ENCODE results near the gene ZNF367. TPM values are rescaled to one million over a fixed set of nuclear protein-coding genes. Genes with fewer than 3 reads are reported as not detected.
"Not testable (repeated sequence)": the region's sequence is repeated elsewhere in the genome, so short reads cannot be mapped to it uniquely, and the experiment has no call there.

ZNF367 gene
- total and polyA plus RNA-seq, 5 donors from 2014 or later, result 1.1 to 8.8 (median 1.5) TPM

GRCh38 chr9:96375507-96375906 is 42.7 kb downstream of the ZNF367 start:
- not testable (repeated sequence) for H3K27me3 ChIP-seq (ENCODE audit: control insufficient read depth, insufficient read depth, low read length); ATAC-seq (ENCODE audit: low read depth in 2 of 2); H3K27ac ChIP-seq (ENCODE audit: insufficient read depth, low read length, poor library complexity, severe bottlenecking); H3K9me3 Mint-ChIP-seq; H3K27ac Mint-ChIP-seq; H3K4me3 Mint-ChIP-seq; H3K4me1 ChIP-seq (ENCODE audit: control insufficient read depth, insufficient read depth, low read length, poor library complexity, severe bottlenecking); H3K27me3 Mint-ChIP-seq; H3K4me3 ChIP-seq (ENCODE audit: low read depth, low read length); H3K36me3 ChIP-seq (ENCODE audit: control insufficient read depth, insufficient read depth, low read length); H3K9me3 ChIP-seq (ENCODE audit: control insufficient read depth in 2 of 2, low read length in 2 of 2); DNase-seq
- Mint-ChIP-seq H3K36me3 (peaks cover 11% of the 10 kb centered on the region), H3K4me1 (peaks cover 11 to 16% (median 12%) of the 10 kb centered on the region in 4 donors)

- Mint-ChIP-seq H3K36me3 (peaks cover 12% of the 10 kb centered on the region), H3K27me3 (no peaks in the 10 kb centered on the region), H3K4me3 (no peak overlapping the region), H3K4me1 (peaks cover 0 to 11% (median 4%) of the 10 kb centered on the region in 4 donors), H3K9me3 (no peaks in the 10 kb centered on the region), H3K27ac (peak overlapping the region in 2 of 3 donors; percentile 38 to 62)
- H3K4me3 ChIP-seq (ENCODE audit: low read depth, low read length), result no peak overlapping the region
- no peaks in the 10 kb centered on the region for H3K27me3 ChIP-seq (ENCODE audit: control insufficient read depth, insufficient read depth, low read length)
- H3K4me1 ChIP-seq (ENCODE audit: control insufficient read depth, insufficient read depth, low read length, poor library complexity, severe bottlenecking), result no peaks in the 10 kb centered on the region
- H3K36me3 ChIP-seq (ENCODE audit: control insufficient read depth, insufficient read depth, low read length), result peaks cover 15% of the 10 kb centered on the region
- no peak for DNase-seq
- ATAC-seq (ENCODE audit: low read depth in 2 of 2), result no peak
- no peak overlapping the region for H3K27ac ChIP-seq (ENCODE audit: insufficient read depth, low read length, poor library complexity, severe bottlenecking)
- H3K9me3 ChIP-seq (ENCODE audit: control insufficient read depth in 2 of 2, low read length in 2 of 2), result no peaks in the 10 kb centered on the region
Observed at GRCh38 chr9:96367943-96368342, 50.2 kb downstream of the ZNF367 start.

- Mint-ChIP-seq H3K36me3 (peaks cover 27% of the 10 kb centered on the region), H3K27ac (no peak overlapping the region), H3K4me3 (no peak overlapping the region)
Observed at GRCh38 chr9:96363175-96363967, 54.8 kb downstream of the ZNF367 start.

GRCh38 chr9:96362119-96362518 is 56.1 kb downstream of the ZNF367 start:
- H3K27ac ChIP-seq (ENCODE audit: insufficient read depth, low read length, poor library complexity, severe bottlenecking); H3K9me3 ChIP-seq (ENCODE audit: control insufficient read depth in 2 of 2, low read length in 2 of 2); H3K27me3 Mint-ChIP-seq; H3K4me3 ChIP-seq (ENCODE audit: low read depth, low read length); H3K27ac Mint-ChIP-seq; H3K4me3 Mint-ChIP-seq; ATAC-seq (ENCODE audit: low read depth in 2 of 2); DNase-seq; H3K4me1 ChIP-seq (ENCODE audit: control insufficient read depth, insufficient read depth, low read length, poor library complexity, severe bottlenecking); H3K27me3 ChIP-seq (ENCODE audit: control insufficient read depth, insufficient read depth, low read length); H3K4me1 Mint-ChIP-seq; H3K9me3 Mint-ChIP-seq: not testable (repeated sequence)
- H3K36me3 Mint-ChIP-seq, result peaks cover 29% of the 10 kb centered on the region
- peaks cover 17% of the 10 kb centered on the region for H3K36me3 ChIP-seq (ENCODE audit: control insufficient read depth, insufficient read depth, low read length)

More at GRCh38 chr9:96363175-96363967, 54.8 kb downstream of the ZNF367 start:
- no peak overlapping the region for H3K4me3 ChIP-seq (ENCODE audit: low read depth, low read length)
- no peaks in the 10 kb centered on the region for H3K27me3 Mint-ChIP-seq
- peaks cover 18% of the 10 kb centered on the region for H3K36me3 ChIP-seq (ENCODE audit: control insufficient read depth, insufficient read depth, low read length)
- DNase-seq (no peak), ATAC-seq (ENCODE audit: low read depth in 2 of 2) (no peak)
- H3K4me1 Mint-ChIP-seq, result peaks cover 0 to 5% (median 0%) of the 10 kb centered on the region in 4 donors
- no peaks in the 10 kb centered on the region for H3K9me3 ChIP-seq (ENCODE audit: control insufficient read depth in 2 of 2, low read length in 2 of 2)
- H3K9me3 Mint-ChIP-seq, result no peaks in the 10 kb centered on the region
- H3K27ac ChIP-seq (ENCODE audit: insufficient read depth, low read length, poor library complexity, severe bottlenecking), result no peak overlapping the region
- H3K4me1 ChIP-seq (ENCODE audit: control insufficient read depth, insufficient read depth, low read length, poor library complexity, severe bottlenecking), result no peaks in the 10 kb centered on the region
- H3K27me3 ChIP-seq (ENCODE audit: control insufficient read depth, insufficient read depth, low read length), result no peaks in the 10 kb centered on the region

- Histone ChIP-seq H3K4me3 (ENCODE audit: low read depth, low read length) (no peak overlapping the region), H3K9me3 (ENCODE audit: control insufficient read depth in 2 of 2, low read length in 2 of 2) (no peaks in the 10 kb centered on the region), H3K4me1 (ENCODE audit: control insufficient read depth, insufficient read depth, low read length, poor library complexity, severe bottlenecking) (no peaks in the 10 kb centered on the region), H3K27me3 (ENCODE audit: control insufficient read depth, insufficient read depth, low read length) (no peaks in the 10 kb centered on the region), H3K27ac (ENCODE audit: insufficient read depth, low read length, poor library complexity, severe bottlenecking) (no peak overlapping the region), H3K36me3 (ENCODE audit: control insufficient read depth, insufficient read depth, low read length) (peaks cover 17% of the 10 kb centered on the region)
- Mint-ChIP-seq H3K27me3 (no peaks in the 10 kb centered on the region), H3K4me3 (no peak overlapping the region), H3K4me1 (peaks cover 0 to 5% (median 2%) of the 10 kb centered on the region in 4 donors), H3K27ac (no peak overlapping the region), H3K9me3 (no peaks in the 10 kb centered on the region), H3K36me3 (peaks cover 29% of the 10 kb centered on the region)
- ATAC-seq (ENCODE audit: low read depth in 2 of 2) (no peak), DNase-seq (no peak)
Observed at GRCh38 chr9:96361668-96362067, 56.5 kb downstream of the ZNF367 start.

- Histone ChIP-seq H3K27ac (ENCODE audit: insufficient read depth, low read length, poor library complexity, severe bottlenecking) (no peak overlapping the region), H3K9me3 (ENCODE audit: control insufficient read depth in 2 of 2, low read length in 2 of 2) (no peaks in the 10 kb centered on the region), H3K4me3 (ENCODE audit: low read depth, low read length) (no peak overlapping the region), H3K36me3 (ENCODE audit: control insufficient read depth, insufficient read depth, low read length) (peaks cover 17% of the 10 kb centered on the region), H3K27me3 (ENCODE audit: control insufficient read depth, insufficient read depth, low read length) (no peaks in the 10 kb centered on the region), H3K4me1 (ENCODE audit: control insufficient read depth, insufficient read depth, low read length, poor library complexity, severe bottlenecking) (no peaks in the 10 kb centered on the region)
- ATAC-seq (ENCODE audit: low read depth in 2 of 2) (no peak), DNase-seq (no peak)
- peaks cover 0 to 5% (median 2%) of the 10 kb centered on the region in 4 donors for H3K4me1 Mint-ChIP-seq
- H3K36me3 Mint-ChIP-seq, result peaks cover 27% of the 10 kb centered on the region
- no peak overlapping the region for H3K27ac Mint-ChIP-seq
- H3K9me3 Mint-ChIP-seq, result no peaks in the 10 kb centered on the region
- no peak overlapping the region for H3K4me3 Mint-ChIP-seq
- H3K27me3 Mint-ChIP-seq, result no peaks in the 10 kb centered on the region
Observed at GRCh38 chr9:96360976-96361375, 57.2 kb downstream of the ZNF367 start.

GRCh38 chr9:96360523-96360922 is 57.6 kb downstream of the ZNF367 start:
- H3K36me3 ChIP-seq (ENCODE audit: control insufficient read depth, insufficient read depth, low read length), result peaks cover 17% of the 10 kb centered on the region
- H3K27me3 ChIP-seq (ENCODE audit: control insufficient read depth, insufficient read depth, low read length); H3K4me3 Mint-ChIP-seq; H3K4me3 ChIP-seq (ENCODE audit: low read depth, low read length); H3K27ac ChIP-seq (ENCODE audit: insufficient read depth, low read length, poor library complexity, severe bottlenecking); H3K4me1 ChIP-seq (ENCODE audit: control insufficient read depth, insufficient read depth, low read length, poor library complexity, severe bottlenecking); H3K27me3 Mint-ChIP-seq; ATAC-seq (ENCODE audit: low read depth in 2 of 2); H3K4me1 Mint-ChIP-seq; H3K9me3 Mint-ChIP-seq; H3K27ac Mint-ChIP-seq; DNase-seq; H3K9me3 ChIP-seq (ENCODE audit: control insufficient read depth in 2 of 2, low read length in 2 of 2): not testable (repeated sequence)
- H3K36me3 Mint-ChIP-seq, result peaks cover 26% of the 10 kb centered on the region

GRCh38 chr9:96350866-96351265 is 67.3 kb downstream of the ZNF367 start:
- no peak overlapping the region for H3K27ac Mint-ChIP-seq
- H3K36me3 Mint-ChIP-seq, result peaks cover 10% of the 10 kb centered on the region
- H3K4me3 Mint-ChIP-seq, result no peak overlapping the region
- H3K4me1 Mint-ChIP-seq, result no peaks in the 10 kb centered on the region
- H3K9me3 Mint-ChIP-seq, result peaks cover 0 to 6% (median 0%) of the 10 kb centered on the region in 7 donors
- Histone ChIP-seq H3K27me3 (ENCODE audit: control insufficient read depth, insufficient read depth, low read length) (no peaks in the 10 kb centered on the region), H3K9me3 (ENCODE audit: control insufficient read depth in 2 of 2, low read length in 2 of 2) (no peaks in the 10 kb centered on the region), H3K4me3 (ENCODE audit: low read depth, low read length) (no peak overlapping the region), H3K4me1 (ENCODE audit: control insufficient read depth, insufficient read depth, low read length, poor library complexity, severe bottlenecking) (no peaks in the 10 kb centered on the region), H3K27ac (ENCODE audit: insufficient read depth, low read length, poor library complexity, severe bottlenecking) (no peak overlapping the region), H3K36me3 (ENCODE audit: control insufficient read depth, insufficient read depth, low read length) (peaks cover 6% of the 10 kb centered on the region)
- H3K27me3 Mint-ChIP-seq, result no peaks in the 10 kb centered on the region
- no peak for ATAC-seq (ENCODE audit: low read depth in 2 of 2)
- DNase-seq, result no peak

Measured in CD4-positive, CD25-positive, alpha-beta regulatory T cell (primary cell).